Measurements from ENCODE around the gene IL17RD. TPM values are rescaled to one million over a fixed set of nuclear protein-coding genes. Genes with fewer than 3 reads are reported as not detected.
A peak's percentile ranks its signal among the peaks of the same experiment; 100 is the strongest.

Gene IL17RD
- polyA plus RNA-seq, 1 of the 3 experiments (the other 2 are of a cell fraction), result 2.4 TPM

DNA sequence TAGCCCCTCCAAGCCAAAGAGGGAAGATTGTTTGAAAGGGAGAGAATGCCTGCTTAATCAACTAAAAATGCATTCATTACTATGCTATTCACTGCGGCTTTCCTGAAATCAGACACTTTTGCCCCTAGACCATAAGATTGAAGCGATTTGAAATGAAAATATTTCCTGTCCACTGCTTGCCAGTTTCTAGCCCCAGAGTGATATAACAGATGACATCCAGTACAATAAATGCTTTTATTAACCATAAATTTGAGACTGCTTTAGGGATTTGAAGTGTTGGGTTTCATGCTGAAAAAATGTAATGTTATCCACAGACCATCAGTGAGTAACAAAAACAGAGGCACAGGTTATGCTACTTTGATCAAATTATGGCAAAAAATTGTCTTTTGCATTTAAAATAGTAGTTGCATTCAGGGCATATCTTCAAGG, 14.1 kb downstream of the IL17RD start (continued):
- TF ChIP-seq, protein P1, sequence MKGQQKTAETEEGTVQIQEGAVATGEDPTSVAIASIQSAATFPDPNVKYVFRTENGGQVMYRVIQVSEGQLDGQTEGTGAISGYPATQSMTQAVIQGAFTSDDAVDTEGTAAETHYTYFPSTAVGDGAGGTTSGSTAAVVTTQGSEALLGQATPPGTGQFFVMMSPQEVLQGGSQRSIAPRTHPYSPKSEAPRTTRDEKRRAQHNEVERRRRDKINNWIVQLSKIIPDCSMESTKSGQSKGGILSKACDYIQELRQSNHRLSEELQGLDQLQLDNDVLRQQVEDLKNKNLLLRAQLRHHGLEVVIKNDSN (IDR thresholded peaks at IDR 0.05; ENCODE audit: borderline replicate concordance, low read depth), result no peak
- peak; percentile 12 for TF ChIP-seq CHD2 (IDR thresholded peaks at IDR 0.05; ENCODE audit: low read length, partially characterized antibody)
- TF ChIP-seq, protein P2, sequence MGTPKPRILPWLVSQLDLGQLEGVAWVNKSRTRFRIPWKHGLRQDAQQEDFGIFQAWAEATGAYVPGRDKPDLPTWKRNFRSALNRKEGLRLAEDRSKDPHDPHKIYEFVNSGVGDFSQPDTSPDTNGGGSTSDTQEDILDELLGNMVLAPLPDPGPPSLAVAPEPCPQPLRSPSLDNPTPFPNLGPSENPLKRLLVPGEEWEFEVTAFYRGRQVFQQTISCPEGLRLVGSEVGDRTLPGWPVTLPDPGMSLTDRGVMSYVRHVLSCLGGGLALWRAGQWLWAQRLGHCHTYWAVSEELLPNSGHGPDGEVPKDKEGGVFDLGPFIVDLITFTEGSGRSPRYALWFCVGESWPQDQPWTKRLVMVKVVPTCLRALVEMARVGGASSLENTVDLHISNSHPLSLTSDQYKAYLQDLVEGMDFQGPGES (IDR thresholded peaks at IDR 0.05; ENCODE audit: low read depth, low read length), result no peak
- no peak for TF ChIP-seq FOXJ3 (CRISPR knock-in tag; IDR thresholded peaks at IDR 0.05)
- TF ChIP-seq EZH2phosphoT487 (IDR thresholded peaks at IDR 0.05; ENCODE audit: borderline replicate concordance, low read depth), result no peak
- TF ChIP-seq RXRA (IDR thresholded peaks at IDR 0.05; ENCODE audit: borderline replicate concordance, low read depth), result peak; percentile 94
- no peak for TF ChIP-seq TAF1 (IDR thresholded peaks at IDR 0.05; ENCODE audit: borderline replicate concordance, low read depth, low read length)
- peak; percentile 80; the same call in 1 of the 2 replicates for TF ChIP-seq GATA2 (CRISPR knock-in tag; IDR thresholded peaks at IDR 0.05)

DNA sequence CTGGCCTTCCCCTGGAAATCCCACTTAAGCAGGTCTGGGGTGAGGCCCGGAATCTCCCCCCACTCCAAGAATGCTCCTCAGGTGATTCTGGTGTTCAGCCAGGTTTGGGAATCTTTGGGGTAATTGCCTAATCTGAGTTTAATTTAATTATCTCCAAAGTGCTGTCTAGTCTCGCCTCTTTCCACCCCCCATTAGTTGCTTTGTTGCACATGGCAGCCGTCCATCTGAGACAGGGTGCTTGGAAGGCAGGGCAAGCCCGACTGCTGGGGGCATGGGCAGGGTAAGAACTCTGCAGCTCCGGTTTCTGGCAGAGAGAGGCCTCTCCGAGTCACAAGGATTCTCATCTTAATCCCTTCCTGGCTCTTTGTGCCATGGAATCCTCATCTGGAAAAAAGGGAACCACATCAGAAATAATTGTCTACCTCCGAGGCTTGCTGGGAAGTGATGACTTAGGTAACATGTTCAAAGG, 15.0 kb downstream of the IL17RD start:
- ChIA-PET CTCF (interaction anchor here (0.8 to 1.2 kb wide), 2 partner anchors 10 to 22 kb away, joined by 3 to 4 read pairs; no protein-coding TSS in a partner anchor), POLR2A (no interaction called here)
- peak overlapping the region in 1 of 2 experiments; percentile 29; a peak in 2 of 4 replicates for H3K4me3 ChIP-seq (ENCODE audit: low read depth in 2 of 2, low read length in 1 of 2)
- H4K20me1 ChIP-seq (ENCODE audit: insufficient read depth), result peaks cover 16% of the 10 kb centered on the region
- no peaks in the 10 kb centered on the region for H3K9me3 ChIP-seq
- WGBS (ENCODE audit: low lambda C conversion rate), result 22% methylated on average over 7 of the region's 7 CpGs
- peaks cover 18 to 61% of the 10 kb centered on the region in 2 experiments; a peak in 3 of 4 replicates for H3K4me1 ChIP-seq (ENCODE audit: control insufficient read depth in 1 of 2, insufficient read depth in 2 of 2, low read depth in 1 of 2, low read length in 1 of 2)
- DNase-seq, result peak; percentile 67
- H3K36me3 ChIP-seq (replicated peaks in 1 of 2; ENCODE audit: control insufficient read depth in 1 of 2, insufficient read depth in 2 of 2, low read length in 1 of 2), result no peaks in the 10 kb centered on the region
- H2AFZ ChIP-seq (ENCODE audit: low read depth), result no peak overlapping the region
- no peaks in the 10 kb centered on the region for H3K9me2 ChIP-seq
- no peak overlapping the region for H3K9ac ChIP-seq
- H3F3A ChIP-seq (replicated peaks; ENCODE audit: insufficient read depth), result peaks cover 20% of the 10 kb centered on the region
- H3K27me3 ChIP-seq (ENCODE audit: insufficient read depth), result no peaks in the 10 kb centered on the region
- H3K79me2 ChIP-seq (ENCODE audit: insufficient read depth), result no peaks in the 10 kb centered on the region
- peak overlapping the region; percentile 57 to 99; a peak in 3 of 4 replicates for H3K27ac ChIP-seq (ENCODE audit: low read depth in 2 of 2, low read length in 1 of 2)
- H3K4me2 ChIP-seq, result peak overlapping the region; percentile 72
- 0 out of 2 replicates have a peak, but pooled peaks have one; percentile 2 for TF ChIP-seq RAD21 (IDR thresholded peaks at IDR 0.05; ENCODE audit: low read length)
- TF ChIP-seq GATA2 (CRISPR knock-in tag; IDR thresholded peaks at IDR 0.05), result 0 out of 2 replicates have a peak, but pooled peaks have one; percentile 47
- TF ChIP-seq TCF12 (IDR thresholded peaks at IDR 0.05), result peak; percentile 39; the same call in 1 of the 2 replicates
- no peak for TF ChIP-seq TEAD4 (IDR thresholded peaks at IDR 0.05; ENCODE audit: borderline replicate concordance, insufficient read depth)
- peak; percentile 62; the same call in 1 of the 2 replicates for TF ChIP-seq MXI1 (IDR thresholded peaks at IDR 0.05; ENCODE audit: low read depth, low read length)
- TF ChIP-seq ZBTB33 (IDR thresholded peaks at IDR 0.05; ENCODE audit: borderline replicate concordance, low read depth), result no peak
- no peak for TF ChIP-seq JUND (IDR thresholded peaks at IDR 0.05)
- TF ChIP-seq TAF1 (IDR thresholded peaks at IDR 0.05; ENCODE audit: borderline replicate concordance, low read depth, low read length), result 0 out of 2 replicates have a peak, but pooled peaks have one; percentile 2
- TF ChIP-seq, protein P3, sequence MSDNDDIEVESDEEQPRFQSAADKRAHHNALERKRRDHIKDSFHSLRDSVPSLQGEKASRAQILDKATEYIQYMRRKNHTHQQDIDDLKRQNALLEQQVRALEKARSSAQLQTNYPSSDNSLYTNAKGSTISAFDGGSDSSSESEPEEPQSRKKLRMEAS (IDR thresholded peaks at IDR 0.05; ENCODE audit: low read depth), result 0 out of 2 replicates have a peak, but pooled peaks have one; percentile 28
- TF ChIP-seq REST (IDR thresholded peaks at IDR 0.05; ENCODE audit: low read depth, low read length), result no peak
- TF ChIP-seq, protein P4, sequence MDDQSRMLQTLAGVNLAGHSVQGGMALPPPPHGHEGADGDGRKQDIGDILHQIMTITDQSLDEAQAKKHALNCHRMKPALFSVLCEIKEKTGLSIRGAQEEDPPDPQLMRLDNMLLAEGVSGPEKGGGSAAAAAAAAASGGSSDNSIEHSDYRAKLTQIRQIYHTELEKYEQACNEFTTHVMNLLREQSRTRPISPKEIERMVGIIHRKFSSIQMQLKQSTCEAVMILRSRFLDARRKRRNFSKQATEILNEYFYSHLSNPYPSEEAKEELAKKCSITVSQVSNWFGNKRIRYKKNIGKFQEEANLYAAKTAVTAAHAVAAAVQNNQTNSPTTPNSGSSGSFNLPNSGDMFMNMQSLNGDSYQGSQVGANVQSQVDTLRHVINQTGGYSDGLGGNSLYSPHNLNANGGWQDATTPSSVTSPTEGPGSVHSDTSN (IDR thresholded peaks at IDR 0.05), result peak; percentile 52
- TF ChIP-seq NFIC (IDR thresholded peaks at IDR 0.05; ENCODE audit: borderline replicate concordance), result peak; percentile 68; the same call in 1 of the 2 replicates
- peak in 1 of 2 experiments; percentile 69; a peak in 2 of 4 replicates for TF ChIP-seq EP300 (IDR thresholded peaks at IDR 0.05; ENCODE audit: borderline replicate concordance in 1 of 2, low read depth in 1 of 2, low read length in 1 of 2)
- TF ChIP-seq CHD2 (IDR thresholded peaks at IDR 0.05; ENCODE audit: low read length, partially characterized antibody), result peak; percentile 10
- no peak for TF ChIP-seq GABPA (IDR thresholded peaks at IDR 0.05; ENCODE audit: low read depth)
- no peak for TF ChIP-seq ELF1 (IDR thresholded peaks at IDR 0.05)
- no peak for TF ChIP-seq MEF2A (IDR thresholded peaks at IDR 0.05; ENCODE audit: borderline replicate concordance, low read depth)

All from SK-N-SH (cell line).